HG03460 (cell line): Measurements from ENCODE around the gene HIVEP2.
A peak's percentile ranks its signal among the peaks of the same experiment; 100 is the strongest.

Experiments used
- ATAC-seq: cut with Tn5 transposase; IDR thresholded peaks from one replicate; pipeline ENCODE4 v1.9.1; 2021; ENCODE audit not compliant: unreplicated experiment

The HIVEP2 gene

GRCh38 chr6:142823256-142823902 lies 121.6 kb downstream of the HIVEP2 start:
- ATAC-seq, result no peak

- no peak for ATAC-seq
Observed at GRCh38 chr6:142822842-142823241, 122.1 kb downstream of the HIVEP2 start.

GRCh38 chr6:142822383-142822782 lies 122.6 kb downstream of the HIVEP2 start:
- ATAC-seq, result peak; percentile 73

- no peak for ATAC-seq
Observed at GRCh38 chr6:142821860-142822259, 123.1 kb downstream of the HIVEP2 start.

- no peak for ATAC-seq
Observed at GRCh38 chr6:142821164-142821716, 123.7 kb downstream of the HIVEP2 start.

GRCh38 chr6:142820338-142821051 lies 124.5 kb downstream of the HIVEP2 start:
- no peak for ATAC-seq

- ATAC-seq, result peak; percentile 60
Observed at GRCh38 chr6:142819603-142820337, 125.2 kb downstream of the HIVEP2 start.

GRCh38 chr6:142816486-142816885 lies 128.5 kb downstream of the HIVEP2 start:
- no peak for ATAC-seq

GRCh38 chr6:142816031-142816430 lies 128.9 kb downstream of the HIVEP2 start:
- ATAC-seq, result no peak

- ATAC-seq, result no peak
Observed at GRCh38 chr6:142811923-142812322, 133.1 kb downstream of the HIVEP2 start.

- ATAC-seq, result no peak
Observed at GRCh38 chr6:142810952-142811514, 133.9 kb downstream of the HIVEP2 start.

GRCh38 chr6:142809947-142810346 lies 135.0 kb downstream of the HIVEP2 start:
- no peak for ATAC-seq

- no peak for ATAC-seq
Observed at GRCh38 chr6:142808405-142809061, 136.4 kb downstream of the HIVEP2 start.

- ATAC-seq, result no peak
Observed at GRCh38 chr6:142805042-142805441, 139.9 kb downstream of the HIVEP2 start.

GRCh38 chr6:142804490-142804889 lies 140.5 kb downstream of the HIVEP2 start:
- ATAC-seq, result no peak

GRCh38 chr6:142803495-142804058 lies 141.4 kb downstream of the HIVEP2 start:
- ATAC-seq, result no peak

GRCh38 chr6:142803032-142803431 lies 141.9 kb downstream of the HIVEP2 start:
- ATAC-seq, result no peak

GRCh38 chr6:142802124-142802523 lies 142.9 kb downstream of the HIVEP2 start:
- ATAC-seq, result no peak

- ATAC-seq, result no peak
Observed at GRCh38 chr6:142800240-142800639, 144.7 kb downstream of the HIVEP2 start.

GRCh38 chr6:142799639-142800038 lies 145.3 kb downstream of the HIVEP2 start:
- no peak for ATAC-seq
